ACHN (cell line): ENCODE results near the gene CLCNKB.
"Not testable (repeated sequence)": the region's sequence is repeated elsewhere in the genome, so short reads cannot be mapped to it uniquely, and the experiment has no call there.

Experiments used
- DNase-seq: peaks from one replicate; pipeline ENCODE4 v3.0.0-alpha.2; 2015
- in situ Hi-C: cut with HindIII; loops from 2 replicates; pipeline ENCODE4 v1.10.0; 2017; ENCODE audit warnings: low sequenced_read_pairs, low pct_ligation_motif_present, low pct_unique_long_range_greater_than_20kb

The CLCNKB gene

GRCh38 chr1:16043521-16043920 lies at the start of gene CLCNKB:
Gene CLCNKB, plus strand, starts transcription at chr1:16043782. Its CDS starts 711 bp downstream, at chr1:16044493.
- DNase-seq, result no peak

DNA sequence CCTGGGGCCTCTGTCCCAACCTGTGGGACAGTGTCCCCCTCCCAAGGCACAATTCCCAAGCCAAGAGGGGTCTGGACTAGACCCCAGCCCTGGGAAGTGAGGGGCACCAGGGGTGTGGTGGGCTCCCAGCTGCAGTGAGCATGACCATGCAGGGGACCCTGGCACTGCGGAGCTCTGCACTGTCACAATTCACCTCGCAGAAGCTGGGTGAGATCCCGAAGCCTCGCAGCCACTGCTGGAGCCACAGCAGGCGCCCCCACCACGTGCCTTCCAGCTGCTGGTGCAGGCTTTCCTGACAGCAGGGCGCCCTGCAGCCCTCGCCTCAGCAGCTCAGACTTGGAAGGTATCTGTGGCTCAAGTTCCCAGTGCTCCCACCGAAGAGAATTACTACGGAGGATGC lies 49.5 kb upstream of the CLCNKB start:
- in situ Hi-C loops, result no loop called here
- DNase-seq, result no peak

More at GRCh38 chr1:16043521-16043920, at the start of gene CLCNKB:
- in situ Hi-C loops, result no loop called here

GRCh38 chr1:15994590-15995351 lies 48.8 kb upstream of the CLCNKB start:
- peak; percentile 55 for DNase-seq
- in situ Hi-C loops, result no loop called here

GRCh38 chr1:15997076-15997585 lies 46.5 kb upstream of the CLCNKB start:
- no peak for DNase-seq
- in situ Hi-C loops, result no loop called here

GRCh38 chr1:15997637-15998280 lies 45.8 kb upstream of the CLCNKB start:
- DNase-seq, result no peak
- in situ Hi-C loops, result no loop called here

- no peak for DNase-seq
- in situ Hi-C loops, result no loop called here
Measured at GRCh38 chr1:15998929-15999328, 44.7 kb upstream of the CLCNKB start.

DNA sequence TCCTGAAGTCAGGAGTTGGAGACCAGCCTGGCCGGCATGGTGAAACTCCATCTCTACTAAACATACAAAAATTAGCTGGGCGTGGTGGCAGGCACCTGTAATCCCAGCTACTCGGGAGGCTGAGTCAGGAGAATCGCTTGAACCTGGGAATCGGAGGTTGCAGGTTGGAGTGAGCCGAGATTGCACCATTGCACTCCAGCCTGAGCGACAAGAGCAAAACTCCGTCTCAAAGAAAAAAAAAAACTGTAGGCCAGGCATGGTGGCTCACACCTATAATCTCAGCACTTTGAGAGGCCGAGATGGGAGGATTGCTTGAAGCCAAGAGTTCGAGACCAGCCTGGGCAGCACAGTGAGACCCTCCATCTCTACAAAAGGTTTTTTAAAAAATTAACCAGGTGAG lies 42.3 kb upstream of the CLCNKB start:
- DNase-seq, in situ Hi-C loops: not testable (repeated sequence)

DNA sequence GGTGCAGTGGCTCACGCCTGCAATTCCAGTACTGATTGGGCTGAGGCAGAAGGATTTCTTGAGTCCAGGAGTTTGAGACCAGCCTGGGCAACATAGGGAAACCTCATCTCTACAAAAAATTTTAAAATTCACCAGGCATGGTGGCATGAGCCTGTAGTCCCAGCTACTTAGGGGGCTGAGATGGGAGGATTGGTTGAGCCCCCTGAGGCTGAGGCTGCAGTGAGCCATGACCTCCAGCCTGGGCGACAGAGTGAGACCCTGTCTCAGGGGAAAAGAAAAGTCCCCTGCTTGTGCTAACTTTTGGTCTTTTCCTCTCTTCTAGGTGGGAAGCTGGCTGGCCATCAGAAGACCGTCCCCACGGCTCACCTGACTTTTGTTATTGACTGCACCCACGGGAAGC lies 38.0 kb upstream of the CLCNKB start:
- in situ Hi-C loops, result no loop called here

GRCh38 chr1:16006010-16006409 lies 37.6 kb upstream of the CLCNKB start:
- in situ Hi-C loops, result no loop called here
- DNase-seq, result no peak

More for the DNA sequence above, 38.0 kb upstream of the CLCNKB start:
- no peak for DNase-seq

DNA sequence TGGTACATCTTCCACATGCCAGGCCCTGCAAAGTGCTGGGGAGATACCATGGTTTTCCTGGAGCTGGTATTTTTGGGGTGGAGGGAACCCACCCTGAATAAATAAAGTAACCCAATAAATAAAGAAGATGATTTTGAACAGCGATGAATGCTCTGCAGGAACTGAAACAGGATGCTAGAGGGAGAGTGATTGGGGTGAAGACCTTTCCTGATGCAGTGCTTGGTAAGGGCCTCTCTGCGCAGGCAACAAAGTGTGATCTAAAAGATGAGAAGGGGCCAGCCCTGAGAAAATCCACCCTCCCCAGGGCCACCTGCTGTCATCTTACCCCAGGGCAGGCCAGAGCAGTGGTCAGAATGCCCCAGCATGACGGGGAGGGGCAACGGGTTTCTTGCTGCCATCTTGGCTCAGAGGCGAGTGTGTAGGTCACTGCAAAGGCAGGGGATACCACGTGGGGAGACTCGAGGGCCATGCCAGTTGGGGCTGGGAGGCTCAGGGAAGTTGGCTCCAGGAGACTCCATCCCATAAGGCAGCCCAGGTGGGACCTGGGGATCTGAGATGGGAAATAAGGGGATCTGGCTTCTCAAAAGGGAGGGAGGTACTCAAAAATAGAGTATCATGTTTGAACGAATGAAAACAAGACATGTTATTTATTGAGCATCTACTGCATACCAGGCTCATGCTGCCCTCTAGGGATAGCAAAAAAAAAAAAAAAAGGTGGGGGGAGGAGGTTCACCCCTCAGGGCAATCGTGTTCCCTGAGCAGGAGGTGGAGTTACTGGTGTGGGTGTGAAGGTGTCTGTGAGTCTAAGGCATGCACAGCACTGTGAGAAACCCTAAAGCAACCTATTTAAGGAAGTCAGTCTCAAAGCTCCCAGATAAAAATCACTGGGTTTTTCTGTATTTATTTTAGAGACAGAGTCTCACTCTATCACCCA lies 36.8 kb upstream of the CLCNKB start:
- DNase-seq, result peak; percentile 7
- in situ Hi-C loops, result no loop called here

- no peak for DNase-seq
- in situ Hi-C loops, result no loop called here
Measured at GRCh38 chr1:16007671-16008341, 35.8 kb upstream of the CLCNKB start.

GRCh38 chr1:16009030-16009460 lies 34.5 kb upstream of the CLCNKB start:
- in situ Hi-C loops, result no loop called here
- peak; percentile 71 for DNase-seq

- in situ Hi-C loops, result no loop called here
- DNase-seq, result no peak
Measured at GRCh38 chr1:16009678-16010077, 33.9 kb upstream of the CLCNKB start.

GRCh38 chr1:16010837-16011236 lies 32.7 kb upstream of the CLCNKB start:
- in situ Hi-C loops, result no loop called here
- no peak for DNase-seq

DNA sequence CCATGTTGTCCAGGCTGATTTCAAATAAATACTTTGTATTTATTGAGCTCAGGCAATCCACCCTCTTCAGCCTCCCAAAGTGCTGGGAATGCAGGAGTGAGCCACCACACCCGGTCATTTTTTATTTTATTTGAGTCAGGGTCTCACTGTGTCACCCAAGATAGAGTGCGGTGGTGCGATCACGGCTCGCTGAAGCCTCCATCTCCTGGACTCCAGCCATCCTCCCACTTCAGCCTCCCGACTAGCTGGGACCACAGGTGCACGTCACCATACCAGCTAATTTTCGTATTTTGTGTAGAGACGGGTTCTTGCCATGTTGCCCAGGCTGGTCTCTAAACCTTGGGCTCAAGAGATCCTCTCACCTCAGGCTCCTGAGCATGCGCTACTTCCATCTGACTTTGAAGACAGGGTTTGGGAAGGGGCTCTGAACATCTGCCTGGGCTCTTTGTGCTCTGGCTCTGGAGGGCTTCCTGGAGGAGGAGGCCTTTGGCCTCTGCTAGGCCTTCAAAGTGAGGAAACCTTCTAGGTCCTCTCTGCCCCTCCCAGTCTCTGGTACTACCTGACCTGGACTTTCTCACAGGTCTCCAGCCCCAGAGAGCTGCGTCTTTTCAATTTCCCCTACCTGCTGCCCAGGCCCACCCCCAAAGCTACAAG lies 31.5 kb upstream of the CLCNKB start:
- DNase-seq, result no peak
- in situ Hi-C loops, result no loop called here

GRCh38 chr1:16012590-16013219 lies 30.9 kb upstream of the CLCNKB start:
- in situ Hi-C loops, result no loop called here
- peak; percentile 48 for DNase-seq

DNA sequence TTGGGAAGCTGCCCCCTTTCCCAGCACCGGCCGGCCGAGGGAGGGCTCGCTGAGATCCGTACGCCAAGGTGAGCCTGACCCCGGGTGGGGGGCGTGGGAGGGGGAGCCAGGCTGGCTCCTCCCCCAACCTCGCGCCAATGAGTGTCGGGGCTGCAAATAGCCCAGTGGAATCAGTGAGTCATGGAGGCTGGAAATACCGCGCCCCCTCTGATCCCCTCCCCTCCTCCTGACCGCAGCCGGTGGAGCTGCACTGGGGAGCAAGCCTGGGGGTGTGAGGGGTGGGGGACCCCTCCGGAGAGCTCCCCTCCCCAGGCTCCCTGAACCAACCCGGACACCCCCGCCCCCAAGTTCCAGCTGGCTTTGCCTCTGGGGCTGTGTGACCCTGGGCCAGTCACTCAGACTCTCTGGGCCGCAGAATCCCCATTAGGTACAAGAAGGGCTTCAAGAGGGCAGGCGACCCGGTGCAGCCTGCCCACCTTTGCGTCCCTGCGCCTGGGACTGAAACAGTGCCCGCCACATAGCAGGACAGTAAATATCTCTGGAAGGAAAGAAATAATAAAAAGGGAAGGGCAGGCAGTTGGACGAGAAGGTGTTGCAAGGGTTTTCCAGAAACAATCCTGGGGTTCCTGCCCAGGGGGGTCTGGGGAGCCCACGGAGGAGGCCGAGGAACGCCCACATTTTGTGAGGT lies 30.2 kb upstream of the CLCNKB start:
- in situ Hi-C loops, result no loop called here
- peak; percentile 64 for DNase-seq
